Measurements from ENCODE around the gene SAPCD1. TPM values are rescaled to one million over a fixed set of nuclear protein-coding genes. Genes with fewer than 3 reads are reported as not detected.

Gene SAPCD1
- total RNA-seq, 1 experiment from 2014 or later, result 13.7 TPM

- DNase-seq (ENCODE audit: low spot score) (peak; percentile 96), ATAC-seq (peak; percentile 84)
- Mint-ChIP-seq H3K27me3 (ENCODE audit: low read depth) (no peaks in the 10 kb centered on the region), H3K9me3 (no peaks in the 10 kb centered on the region), H3K27ac (peak within 1 kb of the TSS; percentile 97), H3K4me1 (peaks cover 9% of the 10 kb centered on the region), H3K36me3 (peaks cover 20% of the 10 kb centered on the region), H3K4me3 (peak within 1 kb of the TSS; percentile 99)
- CTCF ChIA-PET, result interaction anchor here (0.6 to 2.5 kb wide), 28 partner anchors 9 to 156 kb away, joined by 3 to 30 read pairs (median 4); partner anchors contain the start of genes ABHD16A, C6orf47, DDAH2 and HSPA1A
- POLR2A ChIA-PET, result interaction anchor here (0.5 to 2.6 kb wide), 6 partner anchors 19 to 43 kb away, joined by 3 to 18 read pairs (median 6); partner anchors contain the start of genes HSPA1A, HSPA1B and HSPA1L
- TF ChIP-seq ZNF219 (CRISPR knock-in tag; IDR thresholded peaks at IDR 0.05; ENCODE audit: borderline replicate concordance) (no peak), ERG (CRISPR knock-in tag; IDR thresholded peaks at IDR 0.05) (peak; percentile 90), GABPB1 (CRISPR knock-in tag; IDR thresholded peaks at IDR 0.05) (peak; percentile 79), ESRRA (CRISPR knock-in tag; IDR thresholded peaks at IDR 0.05; ENCODE audit: borderline replicate concordance) (no peak), ZBTB43 (CRISPR knock-in tag; IDR thresholded peaks at IDR 0.05) (no peak), SMAD3 (CRISPR knock-in tag; IDR thresholded peaks at IDR 0.05; ENCODE audit: borderline replicate concordance) (0 out of 2 replicates have a peak, but pooled peaks have one; percentile 68), HMGA2 (CRISPR knock-in tag; IDR thresholded peaks at IDR 0.05) (no peak), RORB (CRISPR knock-in tag; IDR thresholded peaks at IDR 0.05) (0 out of 2 replicates have a peak, but pooled peaks have one; percentile 81), PRRX2 (CRISPR knock-in tag; IDR thresholded peaks at IDR 0.05) (peak; percentile 87), ZNF121 (CRISPR knock-in tag; IDR thresholded peaks at IDR 0.05) (no peak), ZNF263 (CRISPR knock-in tag; IDR thresholded peaks at IDR 0.05; ENCODE audit: low read depth) (no peak), STAT6 (CRISPR knock-in tag; conservative IDR thresholded peaks at IDR 0.05; ENCODE audit: low read depth) (no peak), CDX4 (CRISPR knock-in tag; IDR thresholded peaks at IDR 0.05; ENCODE audit: borderline replicate concordance) (no peak), FOXJ3 (CRISPR knock-in tag; IDR thresholded peaks at IDR 0.05; ENCODE audit: borderline replicate concordance) (no peak), FOXP1 (CRISPR knock-in tag; IDR thresholded peaks at IDR 0.05; ENCODE audit: borderline replicate concordance) (peak; percentile 82; the same call in 1 of the 2 replicates), FOXK1 (CRISPR knock-in tag; IDR thresholded peaks at IDR 0.05) (peak; percentile 73; the same call in 1 of the 2 replicates), NFATC4 (CRISPR knock-in tag; IDR thresholded peaks at IDR 0.05) (no peak), ATF6 (CRISPR knock-in tag; IDR thresholded peaks at IDR 0.05) (no peak), ZNF416 (CRISPR knock-in tag; IDR thresholded peaks at IDR 0.05) (peak; percentile 84; the same call in 1 of the 2 replicates), ETV6 (CRISPR knock-in tag; IDR thresholded peaks at IDR 0.05) (peak; percentile 64; the same call in 1 of the 2 replicates), ATF1 (CRISPR knock-in tag; IDR thresholded peaks at IDR 0.05) (no peak), PRDM15 (CRISPR knock-in tag; IDR thresholded peaks at IDR 0.05) (no peak), ZMAT4 (CRISPR knock-in tag; IDR thresholded peaks at IDR 0.05) (no peak)
Observed at GRCh38 chr6:31795616-31796298, 33.3 kb downstream of the SAPCD1 start, which contains the start of gene VARS1. Gene VARS1, minus strand, starts transcription at chr6:31795752. Its CDS starts 535 bp downstream, at chr6:31795217.
